ENCODE measurements around the gene TMEM130.

Gene TMEM130

GRCh38 chr7:98840722-98841121, 29.1 kb downstream of the TMEM130 start:
- DNase-seq, result no peak

DNA sequence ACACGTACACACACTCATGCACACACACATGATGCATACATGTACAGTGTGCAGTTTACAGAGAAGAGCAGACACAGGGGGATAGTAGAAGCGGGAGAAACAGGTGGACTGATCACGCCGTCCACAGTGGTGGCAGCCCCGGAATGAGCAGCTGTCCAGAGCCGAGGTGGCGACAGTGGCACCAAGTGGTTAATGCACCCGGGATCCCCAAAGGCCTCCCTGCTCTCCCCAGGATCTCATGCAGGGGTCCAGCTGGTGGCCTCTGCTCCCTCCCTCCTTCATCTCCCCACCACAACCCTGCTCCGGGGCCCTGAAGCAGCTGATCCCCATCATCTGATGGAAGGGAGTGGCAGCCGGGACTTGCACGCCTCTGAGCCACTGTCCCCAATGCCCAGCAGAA, 29.7 kb downstream of the TMEM130 start:
- no peak for DNase-seq

DNA sequence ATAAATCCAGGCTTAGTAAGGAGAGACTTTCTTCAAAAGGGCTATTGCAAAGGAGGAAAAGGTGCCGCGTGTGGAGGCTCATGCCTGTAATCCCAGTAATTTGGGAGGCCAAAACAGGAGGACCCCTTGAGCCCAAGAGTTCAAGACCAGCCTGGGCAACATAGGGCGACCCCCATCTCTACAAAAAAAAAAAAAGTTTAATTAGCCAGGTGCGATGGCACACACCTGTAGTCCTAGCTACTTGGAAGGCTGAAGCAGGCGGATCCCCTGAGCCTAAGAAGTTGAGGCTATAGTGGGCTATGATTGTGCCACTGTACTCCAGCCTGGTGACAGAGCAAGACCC, 32.2 kb downstream of the TMEM130 start:
- no peak for DNase-seq

DNA sequence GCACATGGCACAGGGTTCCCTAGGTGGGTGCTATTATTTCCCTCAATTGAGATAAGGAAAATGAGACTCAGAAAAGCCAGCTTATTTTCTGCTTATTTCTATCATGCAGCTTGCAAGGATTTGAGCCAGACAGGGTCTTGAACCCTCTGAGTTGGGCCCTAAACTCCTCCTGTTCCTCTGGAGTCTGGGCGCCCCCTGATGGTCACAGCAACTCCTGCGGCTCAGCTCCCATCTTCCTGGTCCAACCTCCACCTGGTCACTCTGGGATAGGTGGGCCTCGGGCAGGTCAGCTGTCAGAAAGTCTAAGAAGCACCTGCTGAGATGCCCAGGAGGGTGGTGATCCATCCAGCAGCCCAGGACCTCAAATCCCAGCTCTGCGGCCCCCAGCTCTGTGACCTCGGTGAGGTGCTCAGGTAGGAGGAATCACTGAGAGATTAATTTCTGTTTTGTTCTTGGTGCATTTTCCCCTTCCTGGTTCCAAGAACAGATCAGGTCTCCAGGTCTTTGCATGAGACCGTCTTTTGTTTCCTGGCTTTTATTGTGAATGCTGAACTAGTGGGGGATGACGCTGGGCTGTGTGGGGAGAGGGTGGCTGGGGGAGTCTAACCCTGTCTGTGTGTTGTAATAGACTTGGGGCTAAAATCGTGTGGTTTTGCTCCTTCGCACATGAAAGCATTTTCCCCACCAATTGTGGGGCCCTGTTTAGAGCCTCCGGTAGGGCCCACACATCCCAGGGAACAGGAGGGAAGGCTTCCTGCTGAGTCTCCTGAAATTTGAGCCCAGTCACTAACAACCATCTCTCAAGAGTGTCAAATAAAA, 32.8 kb downstream of the TMEM130 start:
- DNase-seq, result peak; percentile 25 to 50

DNA sequence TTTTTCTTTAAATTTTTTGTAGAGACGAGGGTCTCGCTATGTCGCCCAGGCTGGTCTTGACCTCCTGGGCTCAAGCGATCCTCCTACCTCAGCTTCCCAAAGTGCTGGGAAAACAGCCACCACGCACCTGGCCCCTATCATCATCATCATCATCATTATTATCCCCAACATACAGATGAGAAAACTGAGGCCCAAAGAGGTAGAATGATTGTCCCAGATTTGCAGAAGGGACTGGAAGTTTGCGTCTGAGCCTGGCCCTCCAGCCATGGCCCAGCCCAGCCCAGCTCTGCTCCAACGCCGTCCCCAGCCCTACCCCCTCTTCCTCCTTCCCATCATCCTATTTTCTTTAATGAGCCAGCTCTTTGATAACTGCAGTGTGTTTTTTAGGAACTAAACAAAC, 34.9 kb downstream of the TMEM130 start:
- no peak for DNase-seq

GRCh38 chr7:98833022-98833421, 36.8 kb downstream of the TMEM130 start:
- no peak for DNase-seq

GRCh38 chr7:98831641-98832221, 38.1 kb downstream of the TMEM130 start:
- DNase-seq, result peak; percentile 46 to 65

GRCh38 chr7:98830972-98831548, 38.8 kb downstream of the TMEM130 start:
- no peak for DNase-seq

GRCh38 chr7:98828368-98828767, 41.4 kb downstream of the TMEM130 start:
- no peak for DNase-seq

DNA sequence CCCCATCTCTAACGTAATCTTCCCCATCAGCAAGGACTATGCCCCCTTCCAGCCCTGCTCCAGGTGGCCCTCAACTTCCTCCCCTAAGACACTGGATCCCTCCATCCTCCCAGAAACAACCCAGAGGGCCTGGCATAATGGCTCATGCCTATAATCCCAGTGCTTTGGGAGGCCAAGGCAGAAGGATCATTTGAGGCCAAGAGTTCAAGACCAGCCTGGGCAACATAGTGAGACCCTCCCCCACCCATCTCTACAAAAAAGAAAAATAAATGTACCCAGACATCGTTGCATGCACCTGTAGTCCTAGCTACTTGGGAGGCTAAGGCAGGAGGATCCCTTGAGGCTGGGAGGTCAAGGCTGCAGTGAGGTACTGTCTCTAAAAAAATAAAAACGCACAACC, 42.6 kb downstream of the TMEM130 start:
- no peak for DNase-seq

DNA sequence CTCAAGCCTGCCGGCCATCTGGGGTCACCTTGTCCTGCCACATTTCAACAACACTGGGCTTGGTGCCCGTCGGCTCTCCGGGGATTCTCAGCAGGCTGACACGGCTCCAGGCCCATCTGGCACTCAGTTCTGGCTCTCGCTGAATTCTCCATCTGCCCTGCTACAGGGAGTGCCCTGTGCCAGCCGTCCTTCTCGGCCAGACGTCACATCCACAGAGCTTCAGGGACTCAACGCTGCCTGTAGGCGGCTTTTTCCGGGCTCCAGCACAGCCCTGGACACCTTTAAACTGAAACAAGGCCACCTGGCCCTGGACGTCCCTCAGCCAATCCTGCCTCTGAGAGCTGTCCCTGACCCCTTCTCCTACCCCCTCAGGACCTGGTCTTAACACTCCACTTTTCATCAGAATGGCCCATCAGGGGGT, 43.0 kb downstream of the TMEM130 start:
- DNase-seq, result no peak

GRCh38 chr7:98826387-98826786, 43.4 kb downstream of the TMEM130 start:
- DNase-seq, result no peak

DNA sequence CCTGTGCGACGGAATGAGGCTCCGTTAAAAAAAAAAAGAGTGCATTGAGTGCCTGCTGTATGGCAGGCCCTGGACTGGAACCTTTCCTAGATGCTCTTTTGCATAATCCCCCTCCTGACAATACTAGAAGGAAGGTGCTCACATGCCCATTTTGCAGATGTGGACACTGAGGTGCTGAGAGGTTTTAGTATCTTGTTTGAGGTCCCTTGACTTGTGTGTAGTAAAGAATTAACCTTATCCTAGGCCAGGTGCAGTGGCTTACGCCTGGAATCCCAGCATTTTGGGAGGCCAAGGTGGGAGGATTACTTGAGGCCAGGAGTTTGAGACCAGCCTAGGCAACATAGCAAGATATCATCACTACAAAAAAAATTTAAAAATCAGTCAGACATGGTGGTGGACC, 46.6 kb downstream of the TMEM130 start:
- DNase-seq, result no peak

- DNase-seq, result no peak
Observed at GRCh38 chr7:98821348-98821747, 48.5 kb downstream of the TMEM130 start.

DNA sequence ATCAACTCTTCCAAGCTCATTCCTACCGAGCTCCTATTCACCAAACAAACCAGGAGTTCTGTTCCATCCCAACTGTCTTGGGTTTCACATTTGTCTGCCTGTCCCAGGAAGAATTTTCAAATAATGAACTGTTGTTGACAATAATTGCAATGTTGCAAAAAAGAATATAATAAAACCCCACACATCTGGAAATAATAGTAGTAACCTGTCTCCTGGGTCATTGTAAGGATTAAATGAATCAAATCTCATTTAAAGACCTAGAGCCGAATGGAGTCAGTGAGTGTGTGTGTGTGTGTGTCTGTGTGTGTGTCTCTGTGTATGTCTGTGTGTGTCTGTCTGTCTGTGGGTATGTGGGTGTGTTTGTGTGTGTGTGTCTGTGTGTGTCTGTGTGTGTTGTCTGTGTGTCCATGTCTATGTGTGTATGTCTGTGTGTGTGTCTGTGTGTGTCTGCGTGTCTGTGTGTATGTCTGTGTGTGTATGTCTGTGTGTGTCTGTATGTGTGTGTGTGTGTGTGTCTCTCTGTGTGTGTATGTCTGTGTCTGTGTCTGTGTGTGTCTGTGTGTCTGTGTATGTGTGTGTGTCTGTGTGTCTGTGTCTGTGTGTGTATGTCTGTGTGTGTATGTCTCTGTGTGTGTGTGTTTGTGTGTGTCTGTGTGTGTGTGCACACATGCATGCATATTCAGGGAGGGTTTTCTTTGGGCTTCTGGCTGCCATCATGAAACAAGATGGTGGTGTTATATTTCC, 52.7 kb downstream of the TMEM130 start:
- no peak for DNase-seq

DNA sequence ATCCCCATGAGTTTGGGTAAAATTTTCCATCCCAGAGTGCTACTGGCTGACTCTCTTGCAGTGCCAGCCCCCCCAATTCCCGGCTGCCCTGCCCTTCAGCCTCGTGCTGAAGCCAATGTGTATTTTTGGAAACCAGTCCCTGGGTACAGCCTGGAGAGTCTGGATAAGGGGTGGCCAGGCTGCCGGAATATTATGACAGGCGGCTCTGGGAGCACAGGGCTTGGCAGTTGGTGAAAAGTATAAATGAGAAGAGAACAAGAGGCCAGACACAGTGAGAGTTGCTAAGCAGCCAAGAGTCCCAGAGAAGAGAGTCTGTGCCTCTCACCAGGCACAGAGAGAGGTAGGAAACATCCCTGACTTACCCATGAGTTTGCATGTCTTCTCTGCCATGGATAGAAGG, 53.6 kb downstream of the TMEM130 start:
- no peak for DNase-seq

GRCh38 chr7:98815313-98815712, 54.5 kb downstream of the TMEM130 start:
- DNase-seq, result no peak

- no peak for DNase-seq
Observed at GRCh38 chr7:98811299-98811698, 58.5 kb downstream of the TMEM130 start.

DNA sequence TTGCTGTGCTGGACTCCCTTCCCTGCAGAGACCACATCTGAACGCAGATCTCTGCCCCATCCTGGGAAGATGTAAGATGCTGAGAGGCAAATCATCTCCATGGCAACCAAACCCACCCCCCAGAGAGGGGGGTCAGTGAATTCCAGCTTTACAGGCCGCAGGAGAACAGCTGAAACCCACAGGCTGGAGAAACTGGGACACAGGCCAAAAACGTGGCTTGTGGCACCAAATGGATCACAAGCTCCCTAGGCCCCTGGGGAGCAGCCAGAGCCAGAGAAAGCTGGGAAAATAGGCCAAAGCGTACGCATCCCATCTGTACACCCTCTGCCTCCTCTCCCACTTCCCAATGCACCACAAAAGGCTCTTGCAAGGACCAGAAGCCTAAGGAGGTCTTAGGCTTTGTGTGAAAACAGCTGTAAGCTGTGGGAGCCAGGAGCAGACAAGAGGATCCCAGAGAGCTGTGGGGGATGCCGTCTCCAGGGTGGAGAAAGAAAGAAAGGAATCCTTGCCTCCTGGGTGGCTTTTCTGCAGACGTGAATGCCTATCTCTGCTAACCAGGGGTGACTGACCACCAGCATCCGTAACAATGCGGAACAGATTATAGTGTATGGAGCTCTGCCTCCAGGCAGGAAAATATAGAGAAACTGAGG, 59.5 kb downstream of the TMEM130 start:
- no peak for DNase-seq

DNA sequence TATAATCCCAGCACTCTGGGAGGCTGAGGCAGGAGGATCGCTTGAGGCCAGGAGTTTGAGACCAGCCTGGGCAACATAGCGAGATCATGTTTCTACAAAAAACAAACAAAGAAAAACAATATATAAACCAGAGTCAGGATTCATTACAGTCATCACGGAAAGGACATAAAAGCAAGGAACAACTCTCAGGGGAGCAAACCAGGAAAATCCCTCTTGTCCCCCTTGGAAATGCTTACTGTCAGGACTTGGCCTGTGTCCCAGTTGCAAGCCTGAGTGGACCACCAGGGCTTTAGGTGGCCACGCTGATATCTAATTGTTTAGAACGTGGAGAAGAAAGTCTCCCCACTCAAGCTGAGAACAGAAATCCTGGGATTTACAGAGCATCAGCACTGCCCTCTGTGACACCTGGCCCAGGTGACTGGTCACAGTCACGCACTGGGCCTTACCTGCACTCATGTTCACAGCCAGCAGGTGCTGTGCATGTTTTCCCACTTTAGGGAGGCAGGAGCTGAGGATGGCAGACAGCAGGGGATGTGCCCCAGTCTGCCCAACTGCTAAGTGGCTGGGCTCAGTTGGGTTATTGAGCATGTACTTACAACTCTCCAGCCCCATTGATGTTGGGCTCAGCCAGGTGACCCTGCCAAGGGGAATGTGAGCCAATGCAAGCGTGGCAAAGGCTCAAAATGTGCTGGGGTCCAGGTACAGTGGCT, 60.9 kb downstream of the TMEM130 start:
- DNase-seq, result no peak

- no peak for DNase-seq
Observed at GRCh38 chr7:98807068-98808048, 62.5 kb downstream of the TMEM130 start.
